Sigmoid colon (tissue), 7 donors: Measurements from ENCODE around the gene VDR. TPM values are rescaled to one million over a fixed set of nuclear protein-coding genes. Genes with fewer than 3 reads are reported as not detected.

Experiments
- DNase-seq: peaks from one replicate; pipeline ENCODE4 v3.0.0-alpha.2; 2019
- H3K27ac ChIP-seq, 4 donors: fragments of 200-600 bp; sonication (generic); one replicate each; pipeline ENCODE4 v1.5.1; 2016 to 2019; ENCODE audit warnings: mild to moderate bottlenecking in 1 of 4
- H3K27me3 ChIP-seq, 3 donors: fragments of 200-600 bp; sonication (generic); one replicate each; pipeline ENCODE4 v1.5.1; 2019; ENCODE audit warnings: mild to moderate bottlenecking in 1 of 3
- H3K36me3 ChIP-seq, 4 donors: fragments of 200-600 bp; sonication (generic); one replicate each; pipeline ENCODE4 v1.5.1; 2016 to 2019
- H3K4me1 ChIP-seq, 4 donors: fragments of 200-600 bp; sonication (generic); one replicate each; pipeline ENCODE4 v1.5.1; 2017 to 2019
- H3K4me3 ChIP-seq, 4 donors: fragments of 200-600 bp; sonication (generic); one replicate each; pipeline ENCODE4 v1.5.1; 2017 to 2019; ENCODE audit warnings: mild to moderate bottlenecking in 2 of 4, moderate library complexity in 1 of 4
- H3K9me3 ChIP-seq, 4 donors: fragments of 200-600 bp in 3 of 4; sonication (generic) in 3 of 4; one replicate each; pipeline versions ENCODE4 v1.5.1 to v1.6.1; 2013 to 2019
- CTCF ChIP-seq, 4 experiments: fragments of 450-650 bp in 3 of 4; fragments of 200-600 bp in 1 of 4; IDR thresholded peaks; one replicate each; pipeline ENCODE4 v1.5.1; 2016 to 2019; ENCODE audit warnings: antibody characterized with exemption in 4 of 4, mild to moderate bottlenecking in 3 of 4, moderate library complexity in 2 of 4
- EP300 ChIP-seq, 4 donors: sonication (generic); formaldehyde crosslinking; IDR thresholded peaks; one replicate each; pipeline ENCODE4 v1.6.1; 2017; ENCODE audit warnings: antibody characterized with exemption in 4 of 4
- POLR2A ChIP-seq, 2 donors: fragments of 450-650 bp; IDR thresholded peaks; one replicate each; pipeline ENCODE4 v1.6.1; 2016; ENCODE audit warnings: antibody characterized with exemption in 2 of 2, mild to moderate bottlenecking in 2 of 2, moderate library complexity in 2 of 2
- POLR2AphosphoS5 ChIP-seq, 4 donors: sonication (generic); formaldehyde crosslinking; IDR thresholded peaks; one replicate each; pipeline ENCODE4 v1.6.1; 2017; ENCODE audit warnings: antibody characterized with exemption in 4 of 4
- WGBS, 2 donors: extraction: QIAGEN DNeasy Blood & Tissue Kit; methylation state at CpG; one replicate each; pipeline ENCODE4 v1.1.7; 2013; 5-methylcytosine and 5-hydroxymethylcytosine counted together
- intact Hi-C: fragments of 100-400 bp; cut with DNase I; formaldehyde crosslinking; loops from one replicate; pipeline ENCODE4 v1.15.1; 2023
- polyA plus RNA-seq, 3 donors: library from polyadenylated mRNA; stranded (reverse); fragments of 200-250 nt; gene quantifications; one replicate each; pipeline ENCODE4 v1.2.3, GENCODE V29; 2013
- total RNA-seq, 4 donors: library from RNA; depleted of rRNA; stranded (reverse); fragments of >200 nt; gene quantifications; one replicate each; pipeline ENCODE4 v1.1.0, GENCODE V29; 2016
- donor health status: healthy with polysubstance abuse.
- donor health status: Bipolar disorder and iron deficiency.
- donor health status: healthy.

Gene VDR
- total and polyA plus RNA-seq, 7 donors: 0.71 to 69.1 (median 2.5) TPM

GRCh38 chr12:47823422-47824086 lies 81.2 kb downstream of the VDR start:
- Histone ChIP-seq H3K4me1 (peaks cover 2 to 84% (median 80%) of the 10 kb centered on the region in 4 donors), H3K27me3 (no peaks in the 10 kb centered on the region), H3K36me3 (no peaks in the 10 kb centered on the region), H3K9me3 (no peaks in the 10 kb centered on the region), H3K4me3 (no peak overlapping the region), H3K27ac (peak overlapping the region; percentile 98 to 99 (median 99))
- DNase-seq: no peak
- WGBS, 2 donors: 91 to 96% methylated on average over 5 of the region's 5 CpGs
- intact Hi-C loops: loop anchor here (10.0 kb wide), 1 partner anchor 739 kb away; no protein-coding TSS in a partner anchor
- TF ChIP-seq EP300 (IDR thresholded peaks at IDR 0.05): no peak
- no peak for TF ChIP-seq POLR2AphosphoS5 (IDR thresholded peaks at IDR 0.05)
- TF ChIP-seq POLR2A (IDR thresholded peaks at IDR 0.05): no peak
- TF ChIP-seq CTCF (IDR thresholded peaks at IDR 0.05): no peak

DNA sequence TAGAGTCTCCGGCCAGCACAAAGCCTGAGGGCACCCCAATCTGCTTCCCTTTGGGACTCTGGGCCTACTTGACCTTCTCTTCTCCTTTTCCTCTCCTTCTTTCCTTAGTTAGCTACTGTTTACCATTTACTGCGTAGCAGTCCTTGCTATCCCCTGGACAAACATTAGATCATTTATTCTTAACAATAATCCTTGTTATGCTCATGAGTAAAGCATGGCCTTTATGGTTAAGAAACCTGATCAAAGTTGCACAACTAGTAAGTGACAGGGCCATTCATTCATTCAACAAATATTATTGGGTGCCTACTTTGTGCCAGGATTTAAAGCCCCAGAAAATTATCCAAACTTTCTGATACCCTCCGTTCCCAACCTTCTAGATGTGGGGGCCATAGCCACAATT lies 81.9 kb downstream of the VDR start:
- H3K27ac ChIP-seq: peak overlapping the region; percentile 98 to 99 (median 99)
- no peak for DNase-seq
- H3K4me1 ChIP-seq: peaks cover 2 to 84% (median 80%) of the 10 kb centered on the region in 4 donors
- H3K9me3 ChIP-seq: no peaks in the 10 kb centered on the region
- intact Hi-C loops: loop anchor here (10.0 kb wide), 1 partner anchor 738 kb away; no protein-coding TSS in a partner anchor
- TF ChIP-seq CTCF (IDR thresholded peaks at IDR 0.05) (no peak), POLR2AphosphoS5 (IDR thresholded peaks at IDR 0.05) (no peak), EP300 (IDR thresholded peaks at IDR 0.05) (no peak), POLR2A (IDR thresholded peaks at IDR 0.05) (no peak)
- no peaks in the 10 kb centered on the region for H3K27me3 ChIP-seq
- no peaks in the 10 kb centered on the region for H3K36me3 ChIP-seq
- H3K4me3 ChIP-seq: no peak overlapping the region
- WGBS, 2 donors: 86 to 93% methylated on average over 3 of the region's 3 CpGs

DNA sequence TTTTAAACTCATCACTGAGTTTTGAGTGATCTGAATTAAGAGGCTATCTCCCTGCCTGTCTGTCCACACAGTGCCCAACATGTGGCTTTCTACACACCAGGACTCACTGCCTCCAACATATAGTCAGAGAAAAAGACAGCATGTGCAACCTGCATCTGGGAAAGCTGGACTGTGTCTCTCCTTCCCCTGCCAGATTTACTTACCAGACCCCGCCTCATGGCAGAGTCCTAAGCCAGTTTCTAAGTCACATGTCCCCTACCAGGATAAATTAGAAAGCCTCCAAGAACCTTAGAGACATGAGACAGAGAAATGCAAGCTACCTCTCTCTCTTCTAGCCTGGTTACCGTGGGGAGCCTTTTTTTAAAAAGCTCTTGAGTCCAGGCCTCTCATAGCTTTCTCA lies 82.4 kb downstream of the VDR start:
- peak overlapping the region; percentile 98 to 99 (median 99) for H3K27ac ChIP-seq
- no peak overlapping the region for H3K4me3 ChIP-seq
- peak; percentile 76 for DNase-seq
- no peaks in the 10 kb centered on the region for H3K36me3 ChIP-seq
- H3K27me3 ChIP-seq: no peaks in the 10 kb centered on the region
- intact Hi-C loops: loop anchor here (10.0 kb wide), 1 partner anchor 738 kb away; no protein-coding TSS in a partner anchor
- H3K4me1 ChIP-seq: peaks cover 2 to 84% (median 80%) of the 10 kb centered on the region in 4 donors
- WGBS, 2 donors: 48 to 80% methylated on average over 2 of the region's 2 CpGs
- no peak for TF ChIP-seq CTCF (IDR thresholded peaks at IDR 0.05)
- no peak for TF ChIP-seq EP300 (IDR thresholded peaks at IDR 0.05)
- TF ChIP-seq POLR2AphosphoS5 (IDR thresholded peaks at IDR 0.05): no peak
- no peak for TF ChIP-seq POLR2A (IDR thresholded peaks at IDR 0.05)
- no peaks in the 10 kb centered on the region for H3K9me3 ChIP-seq

DNA sequence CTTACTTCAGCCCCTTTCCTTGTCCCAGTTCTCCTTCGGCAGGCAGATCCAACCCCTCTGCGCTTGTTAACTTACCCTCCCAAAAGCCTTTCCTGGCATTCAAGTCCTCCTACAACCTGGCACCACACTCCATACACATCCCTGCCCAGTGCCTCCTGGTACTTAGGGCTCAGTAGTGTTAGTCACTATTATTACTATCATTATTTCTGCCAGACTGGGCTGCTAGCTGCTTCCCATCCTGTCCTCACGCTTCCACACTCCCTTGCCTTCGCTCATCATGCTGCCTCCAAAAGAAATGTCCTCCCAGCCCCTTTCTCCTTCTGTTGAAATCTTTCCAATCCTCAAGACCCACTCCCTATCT lies 83.5 kb downstream of the VDR start:
- Histone ChIP-seq H3K27me3 (no peaks in the 10 kb centered on the region), H3K4me1 (peaks cover 2 to 87% (median 82%) of the 10 kb centered on the region in 4 donors), H3K4me3 (peak overlapping the region in 2 of 4 donors; percentile 80 to 82), H3K9me3 (no peaks in the 10 kb centered on the region), H3K27ac (peak overlapping the region; percentile 98 to 99 (median 99)), H3K36me3 (no peaks in the 10 kb centered on the region)
- intact Hi-C loops: loop anchor here (10.0 kb wide), 1 partner anchor 737 kb away; no protein-coding TSS in a partner anchor
- 93 to 94% methylated on average over 4 of the region's 4 CpGs for WGBS, 2 donors
- no peak for TF ChIP-seq EP300 (IDR thresholded peaks at IDR 0.05)
- no peak for TF ChIP-seq POLR2AphosphoS5 (IDR thresholded peaks at IDR 0.05)
- no peak for TF ChIP-seq CTCF (IDR thresholded peaks at IDR 0.05)
- TF ChIP-seq POLR2A (IDR thresholded peaks at IDR 0.05): no peak
- no peak for DNase-seq
